A673 (cell line): Measurements from ENCODE around the gene NOL9.

Experiments used
- CTCF ChIP-seq: fragments of 300-800, 200-600 bp; sonication (generic); conservative IDR thresholded peaks from 2 replicates; pipeline ENCODE4 v1.5.1; 2017; ENCODE audit warnings: low read depth, mild to moderate bottlenecking, antibody characterized with exemption, low read length, moderate library complexity, mixed read lengths
- EZH2 ChIP-seq: fragments of 200-600 bp; sonication (generic); IDR thresholded peaks from 2 replicates; pipeline ENCODE4 v1.6.1; 2017; ENCODE audit warnings: borderline replicate concordance, low read depth, mild to moderate bottlenecking, mixed read lengths, antibody characterized with exemption, low read length; ENCODE audit not compliant: poor library complexity, severe bottlenecking

GRCh38 chr1:6505367-6506209, 48.7 kb downstream of the NOL9 start:
- TF ChIP-seq CTCF (no peak), EZH2 (no peak)
